H9 (cell line): ENCODE results near the gene RAB3IL1. TPM values are rescaled to one million over a fixed set of nuclear protein-coding genes. Genes with fewer than 3 reads are reported as not detected.
A peak's percentile ranks its signal among the peaks of the same experiment; 100 is the strongest.

ENCODE experiments used
- DNase-seq: peaks from one replicate; pipeline ENCODE4 v3.0.0-alpha.2; 2017
- H2AFZ ChIP-seq: one replicate; pipeline ENCODE4 v1.6.1; 2013; ENCODE audit warnings: mild to moderate bottlenecking, low read length, control low read depth, moderate library complexity
- H2AK5ac ChIP-seq: 2 replicates; pipeline ENCODE4 v1.6.1; 2013; ENCODE audit warnings: low read length, control low read depth, mixed read lengths; ENCODE audit not compliant: insufficient read length
- H2BK120ac ChIP-seq: one replicate; pipeline ENCODE4 v1.6.1; 2013; ENCODE audit warnings: low read depth, mild to moderate bottlenecking, low read length, control low read depth, inconsistent platforms; ENCODE audit not compliant: poor library complexity, severe bottlenecking
- H2BK12ac ChIP-seq: 2 replicates; pipeline ENCODE4 v1.6.1; 2013; ENCODE audit warnings: low read length, control low read depth, mixed read lengths, low read depth; ENCODE audit not compliant: insufficient read length
- H2BK15ac ChIP-seq: 2 replicates; pipeline ENCODE4 v1.6.1; 2013; ENCODE audit warnings: low read depth, low read length, control low read depth
- H2BK20ac ChIP-seq: one replicate; pipeline ENCODE4 v1.6.1; 2013; ENCODE audit warnings: low read depth, mild to moderate bottlenecking, low read length, control low read depth, inconsistent platforms; ENCODE audit not compliant: poor library complexity, severe bottlenecking
- H2BK5ac ChIP-seq: 2 replicates; pipeline ENCODE4 v1.6.1; 2013; ENCODE audit warnings: low read length, control low read depth, mixed read lengths; ENCODE audit not compliant: insufficient read length
- H3K14ac ChIP-seq: 2 replicates; pipeline ENCODE4 v1.6.1; 2013; ENCODE audit warnings: low read length, control low read depth; ENCODE audit not compliant: insufficient read depth
- H3K18ac ChIP-seq: 2 replicates; pipeline ENCODE4 v1.6.1; 2013; ENCODE audit warnings: low read depth, mild to moderate bottlenecking, mixed read lengths, low read length, control low read depth; ENCODE audit not compliant: insufficient read length
- H3K23ac ChIP-seq: 2 replicates; pipeline ENCODE4 v1.6.1; 2013; ENCODE audit warnings: low read length, control low read depth, mixed read lengths, low read depth; ENCODE audit not compliant: insufficient read length
- H3K23me2 ChIP-seq: 2 replicates; pipeline ENCODE4 v1.6.1; 2013; ENCODE audit warnings: low read depth, mild to moderate bottlenecking, mixed read lengths, low read length, control low read depth; ENCODE audit not compliant: insufficient read length, poor library complexity, severe bottlenecking
- H3K27ac ChIP-seq: 2 replicates; pipeline ENCODE4 v1.5.1; 2013; ENCODE audit warnings: low read length, control low read depth, mixed read lengths, low read depth; ENCODE audit not compliant: insufficient read length
- H3K27me3 ChIP-seq: 2 replicates; pipeline ENCODE4 v1.6.1; 2013; ENCODE audit warnings: low read length, control low read depth, inconsistent platforms; ENCODE audit not compliant: insufficient read depth
- H3K4ac ChIP-seq: 2 replicates; pipeline ENCODE4 v1.6.1; 2013; ENCODE audit warnings: low read depth, mild to moderate bottlenecking, control low read depth, inconsistent platforms, low read length, moderate library complexity
- H3K4me1 ChIP-seq: 2 replicates; pipeline ENCODE4 v1.6.1; 2013; ENCODE audit warnings: low read length, control low read depth, inconsistent platforms; ENCODE audit not compliant: insufficient read depth
- H3K4me2 ChIP-seq: 2 replicates; pipeline ENCODE4 v1.6.1; 2013; ENCODE audit warnings: low read length, control low read depth, mixed read lengths; ENCODE audit not compliant: insufficient read length, insufficient read depth
- H3K56ac ChIP-seq: 2 replicates; pipeline ENCODE4 v1.6.1; 2013; ENCODE audit warnings: low read depth, mild to moderate bottlenecking, mixed read lengths, low read length, control low read depth; ENCODE audit not compliant: insufficient read length
- H3K79me1 ChIP-seq: 2 replicates; pipeline ENCODE4 v1.6.1; 2013; ENCODE audit warnings: low read depth, mild to moderate bottlenecking, moderate library complexity, low read length, control low read depth, inconsistent platforms; ENCODE audit not compliant: insufficient read depth, poor library complexity, severe bottlenecking
- H3K79me2 ChIP-seq: 2 replicates; pipeline ENCODE4 v1.6.1; 2013; ENCODE audit warnings: low read length, control low read depth, inconsistent platforms; ENCODE audit not compliant: insufficient read depth
- H3K9ac ChIP-seq: 2 replicates; pipeline ENCODE4 v1.6.1; 2013; ENCODE audit warnings: low read length, control low read depth, mixed read lengths; ENCODE audit not compliant: insufficient read length; ENCODE audit errors: extremely low read depth
- H3K9me3 ChIP-seq: one replicate; pipeline ENCODE4 v1.6.1; 2013; ENCODE audit warnings: low read depth, low read length, inconsistent platforms; ENCODE audit not compliant: control insufficient read depth
- H3T11ph ChIP-seq: one replicate; pipeline ENCODE4 v1.6.1; 2013; ENCODE audit warnings: mild to moderate bottlenecking, low read length, control low read depth, inconsistent platforms
- H4K20me1 ChIP-seq: one replicate; pipeline ENCODE4 v1.6.1; 2013; ENCODE audit not compliant: control insufficient read depth, insufficient read length, insufficient read depth
- H4K5ac ChIP-seq: 2 replicates; pipeline ENCODE4 v1.6.1; 2013; ENCODE audit warnings: low read depth, mild to moderate bottlenecking, mixed read lengths, low read length, control low read depth; ENCODE audit not compliant: insufficient read length
- H4K8ac ChIP-seq: replicated peaks from 2 replicates; pipeline ENCODE4 v1.6.1; 2013; ENCODE audit warnings: low read length, control low read depth, mixed read lengths, low read depth; ENCODE audit not compliant: insufficient read length
- H4K91ac ChIP-seq: 2 replicates; pipeline ENCODE4 v1.6.1; 2013; ENCODE audit warnings: low read depth, mild to moderate bottlenecking, moderate library complexity, mixed read lengths, low read length, control low read depth; ENCODE audit not compliant: insufficient read length
- H3K27ac Mint-ChIP-seq, 3 experiments: 2 replicates in 2 of 3; 3 replicates in 1 of 3; pipeline ENCODE4 v1.8.0; 2020 to 2021; ENCODE audit warnings: mixed read lengths in 3 of 3, mild to moderate bottlenecking in 1 of 3, moderate library complexity in 1 of 3
- H3K27me3 Mint-ChIP-seq: 2 replicates; pipeline ENCODE4 v1.8.0; 2021; ENCODE audit warnings: low read depth, mild to moderate bottlenecking, moderate library complexity, mixed read lengths
- H3K36me3 Mint-ChIP-seq, 3 experiments: 2 replicates in 2 of 3; 3 replicates in 1 of 3; pipeline ENCODE4 v1.8.0; 2020 to 2021; ENCODE audit warnings: low read depth in 3 of 3, mixed read lengths in 3 of 3; ENCODE audit not compliant: insufficient read depth in 1 of 3
- H3K4me1 Mint-ChIP-seq, 2 experiments: 2 replicates each; pipeline ENCODE4 v1.8.0; 2020; ENCODE audit warnings: mixed read lengths in 2 of 2
- H3K4me3 Mint-ChIP-seq, 2 experiments: 2 replicates in 1 of 2; 3 replicates in 1 of 2; pipeline ENCODE4 v1.8.0; 2020 to 2021; ENCODE audit warnings: mild to moderate bottlenecking in 2 of 2, mixed read lengths in 2 of 2, moderate library complexity in 1 of 2
- H3K9me3 Mint-ChIP-seq, 2 experiments: 2 replicates in 1 of 2; 3 replicates in 1 of 2; pipeline ENCODE4 v1.8.0; 2020; ENCODE audit warnings: mild to moderate bottlenecking in 2 of 2, mixed read lengths in 2 of 2, moderate library complexity in 1 of 2
- WGBS: extraction: QIAGEN DNeasy Blood & Tissue Kit; methylation state at CpG from one replicate; pipeline ENCODE4 v1.1.7; 2013; ENCODE audit warnings: missing lambda C conversion rate, low lambda C conversion rate, mixed read lengths; ENCODE audit not compliant: insufficient read length; ENCODE audit errors: extremely low coverage; 5-methylcytosine and 5-hydroxymethylcytosine counted together
- total RNA-seq: library from RNA; stranded (reverse); gene quantifications from 2 replicates; pipeline ENCODE4 v1.2.1, GENCODE V29; 2021
- TF ChIP-seq, protein P1 (sequence below): fragments of 200-600 bp; sonication (generic); conservative IDR thresholded peaks from 3 replicates; pipeline ENCODE4 v1.8.0; 2021; ENCODE audit warnings: antibody characterized with exemption, mild to moderate bottlenecking

The RAB3IL1 gene
- total RNA-seq, 1 experiment from 2014 or later = 2.4 TPM

DNA sequence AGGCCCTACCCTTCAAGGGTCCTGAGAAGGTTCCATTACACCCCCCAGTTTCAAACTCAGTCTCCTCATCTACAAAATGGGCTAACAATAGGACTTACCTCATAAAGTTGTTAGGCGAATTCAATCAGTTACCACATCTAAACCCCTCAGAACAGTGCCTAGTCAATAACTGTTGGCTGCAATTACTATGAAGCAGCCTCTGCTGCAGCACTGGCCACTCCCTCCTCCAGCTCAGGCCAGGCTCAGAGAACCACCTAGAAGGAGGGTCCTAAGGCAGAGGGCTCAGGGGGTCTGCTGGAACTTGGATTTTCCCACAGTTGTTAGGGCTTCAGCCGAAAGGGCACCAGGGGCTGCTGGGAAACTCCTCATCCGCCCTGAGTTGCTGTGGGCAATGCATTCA lies 30.7 kb downstream of the RAB3IL1 start:
- Mint-ChIP-seq H3K27ac (no peak overlapping the region), H3K9me3 (peaks cover 0 to 5% of the 10 kb centered on the region in 2 experiments; a peak in 2 of 5 replicates), H3K4me1 (peaks cover 8 to 21% of the 10 kb centered on the region in 2 experiments), H3K27me3 (no peaks in the 10 kb centered on the region; the same call in 1 of the 2 replicates), H3K36me3 (peaks cover 0 to 6% (median 2%) of the 10 kb centered on the region in 3 experiments; a peak in 4 of 7 replicates), H3K4me3 (peak overlapping the region in 1 of 2 experiments; percentile 38; a peak in 1 of 5 replicates)
- Histone ChIP-seq H3K14ac (no peak overlapping the region), H3K23ac (no peak overlapping the region), H2BK15ac (no peak overlapping the region), H4K8ac (no peak overlapping the region), H2BK120ac (no peak overlapping the region), H2BK5ac (no peak overlapping the region), H3K9me3 (no peaks in the 10 kb centered on the region), H2AK5ac (no peak overlapping the region), H3K9ac (no peak overlapping the region), H3K4me2 (no peak overlapping the region), H3K4me1 (no peaks in the 10 kb centered on the region), H3K27me3 (no peaks in the 10 kb centered on the region), H3K56ac (no peak overlapping the region), H3K79me1 (no peaks in the 10 kb centered on the region), H3T11ph (no peak overlapping the region), H3K79me2 (0 out of 2 replicates have a peak, but pooled peaks cover 2% of the 10 kb centered on the region), H3K23me2 (peaks cover 9% of the 10 kb centered on the region), H4K91ac (no peak overlapping the region), H4K20me1 (no peaks in the 10 kb centered on the region), H2AFZ (no peak overlapping the region), H3K4ac (no peak overlapping the region), H2BK20ac (no peak overlapping the region), H3K27ac (no peak overlapping the region), H2BK12ac (no peak overlapping the region), H3K18ac (no peak overlapping the region), H4K5ac (no peak overlapping the region)
- WGBS = no CpG with 5 or more reads among the region's 3 CpGs
- DNase-seq = no peak
- TF ChIP-seq, protein P1, sequence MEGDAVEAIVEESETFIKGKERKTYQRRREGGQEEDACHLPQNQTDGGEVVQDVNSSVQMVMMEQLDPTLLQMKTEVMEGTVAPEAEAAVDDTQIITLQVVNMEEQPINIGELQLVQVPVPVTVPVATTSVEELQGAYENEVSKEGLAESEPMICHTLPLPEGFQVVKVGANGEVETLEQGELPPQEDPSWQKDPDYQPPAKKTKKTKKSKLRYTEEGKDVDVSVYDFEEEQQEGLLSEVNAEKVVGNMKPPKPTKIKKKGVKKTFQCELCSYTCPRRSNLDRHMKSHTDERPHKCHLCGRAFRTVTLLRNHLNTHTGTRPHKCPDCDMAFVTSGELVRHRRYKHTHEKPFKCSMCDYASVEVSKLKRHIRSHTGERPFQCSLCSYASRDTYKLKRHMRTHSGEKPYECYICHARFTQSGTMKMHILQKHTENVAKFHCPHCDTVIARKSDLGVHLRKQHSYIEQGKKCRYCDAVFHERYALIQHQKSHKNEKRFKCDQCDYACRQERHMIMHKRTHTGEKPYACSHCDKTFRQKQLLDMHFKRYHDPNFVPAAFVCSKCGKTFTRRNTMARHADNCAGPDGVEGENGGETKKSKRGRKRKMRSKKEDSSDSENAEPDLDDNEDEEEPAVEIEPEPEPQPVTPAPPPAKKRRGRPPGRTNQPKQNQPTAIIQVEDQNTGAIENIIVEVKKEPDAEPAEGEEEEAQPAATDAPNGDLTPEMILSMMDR = no peak
